C4-2B (cell line): Measurements from ENCODE around the gene DPP6.
"Not testable (repeated sequence)": the region's sequence is repeated elsewhere in the genome, so short reads cannot be mapped to it uniquely, and the experiment has no call there.

Experiments used
- CTCF ChIP-seq: fragments of 450-650 bp; conservative IDR thresholded peaks from 2 replicates; pipeline ENCODE4 v1.5.1; 2017; ENCODE audit warnings: mild to moderate bottlenecking
- ZFX ChIP-seq: fragments of 450-650 bp; IDR thresholded peaks from 2 replicates; pipeline ENCODE4 v1.6.1; 2017

- TF ChIP-seq CTCF, ZFX: not testable (repeated sequence)
These were observed 57.4 kb downstream of the DPP6 start for GRCh38 chr7:154109615-154110014.
